Duodenal mucosa (tissue), 2 donors: ENCODE results near the gene TTC32.

Source experiments
- H3K27ac ChIP-seq: one replicate; pipeline ENCODE4 v1.7.0; 2013; ENCODE audit warnings: low read depth, low read length
- H3K27me3 ChIP-seq, 2 donors: one replicate each; pipeline ENCODE4 v1.7.0; 2013; ENCODE audit warnings: low read length in 2 of 2, control low read depth in 1 of 2; ENCODE audit not compliant: insufficient read depth in 2 of 2, control insufficient read depth in 1 of 2
- H3K36me3 ChIP-seq, 2 donors: one replicate each; pipeline ENCODE4 v1.7.0; 2013; ENCODE audit warnings: low read length in 2 of 2, control low read depth in 1 of 2; ENCODE audit not compliant: insufficient read depth in 2 of 2, control insufficient read depth in 1 of 2
- H3K4me1 ChIP-seq, 2 donors: one replicate each; pipeline ENCODE4 v1.7.0; 2013; ENCODE audit warnings: low read length in 2 of 2, control low read depth in 1 of 2; ENCODE audit not compliant: insufficient read depth in 2 of 2, control insufficient read depth in 1 of 2
- H3K4me3 ChIP-seq, 2 donors: one replicate each; pipeline ENCODE4 v1.7.0; 2013; ENCODE audit warnings: low read length in 2 of 2, low read depth in 1 of 2
- H3K9ac ChIP-seq, 2 donors: one replicate each; pipeline ENCODE4 v1.7.0; 2013; ENCODE audit warnings: low read length in 2 of 2, low read depth in 1 of 2
- H3K9me3 ChIP-seq, 2 donors: one replicate each; pipeline ENCODE4 v1.7.0; 2013; ENCODE audit warnings: low read length in 2 of 2, control low read depth in 1 of 2; ENCODE audit not compliant: control insufficient read depth in 1 of 2

The TTC32 gene

DNA sequence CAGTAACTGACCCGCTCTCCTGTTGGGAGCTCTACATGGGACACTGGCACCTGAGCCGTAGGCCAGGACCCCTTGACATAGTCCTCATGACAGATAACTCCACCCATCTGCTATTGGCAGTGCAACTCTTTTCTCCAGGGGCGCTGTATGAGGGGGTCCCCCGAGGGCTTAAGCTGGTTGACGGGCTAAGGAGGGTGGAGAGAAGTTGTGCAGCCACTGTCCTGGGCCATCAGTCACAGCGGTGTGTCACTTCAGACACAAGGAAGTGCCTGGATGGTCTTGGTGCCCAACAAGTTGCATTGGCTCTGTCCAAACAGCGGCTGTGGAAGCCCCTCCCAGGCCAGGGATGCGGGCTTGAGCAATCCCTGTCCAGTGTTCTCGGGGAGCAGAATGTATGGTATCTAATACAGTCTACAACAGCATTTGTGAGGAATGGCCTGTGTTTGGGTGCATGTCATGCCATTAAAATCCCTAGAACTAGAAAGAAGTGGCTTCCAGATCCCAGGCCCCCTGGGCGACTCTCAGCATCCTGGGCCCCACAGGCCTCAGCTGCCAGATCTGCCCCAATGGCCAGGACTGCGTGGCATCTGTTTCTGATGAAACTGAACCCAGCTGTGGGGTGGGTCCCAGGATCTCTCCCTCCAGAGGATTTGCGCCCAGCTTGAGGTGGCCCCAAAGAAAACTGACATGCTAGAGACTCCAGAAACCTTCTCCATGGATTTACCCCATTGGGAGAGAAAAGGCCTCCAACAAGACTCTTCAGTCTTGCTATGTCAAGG lies 23.3 kb downstream of the TTC32 start:
- Histone ChIP-seq H3K27me3 (no peaks in the 10 kb centered on the region), H3K4me3 (no peak overlapping the region), H3K27ac (no peak overlapping the region), H3K9ac (no peak overlapping the region), H3K9me3 (no peaks in the 10 kb centered on the region), H3K4me1 (no peaks in the 10 kb centered on the region), H3K36me3 (no peaks in the 10 kb centered on the region)

GRCh38 chr2:19876751-19877150 lies 25.0 kb downstream of the TTC32 start:
- Histone ChIP-seq H3K27ac (no peak overlapping the region), H3K36me3 (no peaks in the 10 kb centered on the region), H3K9me3 (no peaks in the 10 kb centered on the region), H3K27me3 (no peaks in the 10 kb centered on the region), H3K4me3 (no peak overlapping the region), H3K4me1 (no peaks in the 10 kb centered on the region), H3K9ac (no peak overlapping the region)

GRCh38 chr2:19875280-19875679 lies 26.5 kb downstream of the TTC32 start:
- Histone ChIP-seq H3K4me3 (no peak overlapping the region), H3K36me3 (no peaks in the 10 kb centered on the region), H3K27ac (no peak overlapping the region), H3K4me1 (no peaks in the 10 kb centered on the region), H3K9me3 (no peaks in the 10 kb centered on the region), H3K9ac (no peak overlapping the region), H3K27me3 (no peaks in the 10 kb centered on the region)

DNA sequence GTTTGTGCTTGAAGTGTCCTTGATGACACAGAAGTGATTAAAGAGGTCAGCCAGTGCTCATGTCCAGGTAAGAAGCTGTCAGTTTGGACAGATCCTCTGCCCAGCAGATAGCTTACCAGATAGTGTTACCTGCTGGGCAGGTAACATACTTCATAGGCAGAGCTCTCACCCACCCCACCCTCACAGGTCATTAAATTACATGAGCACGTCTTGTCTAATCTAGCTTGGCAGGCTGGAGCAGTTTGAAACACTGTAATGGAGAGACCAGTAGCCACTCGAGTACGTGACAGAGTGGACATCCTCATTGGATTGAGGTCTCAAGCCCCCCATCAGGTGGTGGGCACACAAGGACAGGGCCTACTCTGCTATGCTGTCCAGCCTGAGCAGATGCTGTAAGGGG lies 27.1 kb downstream of the TTC32 start:
- Histone ChIP-seq H3K4me3 (no peak overlapping the region), H3K4me1 (no peaks in the 10 kb centered on the region), H3K9me3 (no peaks in the 10 kb centered on the region), H3K9ac (no peak overlapping the region), H3K27ac (no peak overlapping the region), H3K36me3 (no peaks in the 10 kb centered on the region), H3K27me3 (no peaks in the 10 kb centered on the region)

- H3K9me3 ChIP-seq, result no peaks in the 10 kb centered on the region
- H3K27me3 ChIP-seq, result peaks cover 0 to 3% of the 10 kb centered on the region in 2 donors
- no peaks in the 10 kb centered on the region for H3K36me3 ChIP-seq
Observed at GRCh38 chr2:19873014-19873413, 28.8 kb downstream of the TTC32 start.

DNA sequence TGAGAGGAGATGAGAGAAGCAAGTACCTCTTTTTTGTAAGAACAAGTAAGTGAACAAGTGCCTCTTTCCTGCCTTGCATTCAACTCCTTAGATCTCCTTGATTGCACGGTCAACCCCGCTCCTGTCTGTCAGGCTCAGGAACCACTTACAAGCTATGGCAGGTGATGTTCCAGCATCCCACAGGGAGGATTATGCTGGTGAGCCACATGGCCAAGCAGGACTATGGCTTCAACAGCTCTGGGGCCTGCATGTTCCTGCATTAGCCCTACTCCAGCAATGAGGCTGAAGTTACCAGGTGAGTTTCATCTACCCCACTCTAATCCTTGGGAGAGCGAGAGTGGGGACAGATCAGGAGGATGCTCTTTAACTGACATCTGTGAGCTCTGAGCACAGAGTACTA lies 29.5 kb downstream of the TTC32 start:
- H3K4me1 ChIP-seq, result peaks cover 7 to 8% of the 10 kb centered on the region in 2 donors
- H3K9ac ChIP-seq, result no peak overlapping the region
- H3K9me3 ChIP-seq, result no peaks in the 10 kb centered on the region
- no peak overlapping the region for H3K27ac ChIP-seq
- no peaks in the 10 kb centered on the region for H3K36me3 ChIP-seq
- no peak overlapping the region for H3K4me3 ChIP-seq
- peaks cover 0 to 3% of the 10 kb centered on the region in 2 donors for H3K27me3 ChIP-seq

More at GRCh38 chr2:19873014-19873413, 28.8 kb downstream of the TTC32 start:
- H3K4me3 ChIP-seq, result no peak overlapping the region
- H3K27ac ChIP-seq, result no peak overlapping the region
- no peak overlapping the region for H3K9ac ChIP-seq
- H3K4me1 ChIP-seq, result peaks cover 7 to 8% of the 10 kb centered on the region in 2 donors

DNA sequence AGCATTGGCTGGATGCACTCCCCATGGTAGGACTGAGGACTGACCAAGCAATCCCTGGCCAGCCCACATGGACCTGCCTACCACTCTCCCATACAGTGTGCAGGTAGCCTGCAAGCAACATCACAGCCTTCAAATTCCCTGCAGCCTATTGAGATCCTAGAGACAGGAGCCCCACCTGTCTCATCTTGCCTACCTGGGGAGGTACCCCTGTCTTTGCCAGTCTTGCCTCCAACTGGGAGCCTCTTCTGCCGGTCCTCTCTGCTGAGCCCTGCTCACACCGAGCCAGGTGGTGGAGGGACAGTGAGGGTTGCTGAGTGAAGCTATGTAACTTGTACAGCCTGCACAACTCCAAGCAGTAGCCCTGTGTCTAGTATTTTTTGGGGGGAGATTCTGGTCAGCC lies 29.9 kb downstream of the TTC32 start:
- H3K27ac ChIP-seq, result no peak overlapping the region
- no peak overlapping the region for H3K4me3 ChIP-seq
- no peaks in the 10 kb centered on the region for H3K36me3 ChIP-seq
- H3K9ac ChIP-seq, result no peak overlapping the region
- H3K9me3 ChIP-seq, result no peaks in the 10 kb centered on the region
- H3K4me1 ChIP-seq, result peaks cover 7 to 8% of the 10 kb centered on the region in 2 donors
- peaks cover 0 to 3% of the 10 kb centered on the region in 2 donors for H3K27me3 ChIP-seq

DNA sequence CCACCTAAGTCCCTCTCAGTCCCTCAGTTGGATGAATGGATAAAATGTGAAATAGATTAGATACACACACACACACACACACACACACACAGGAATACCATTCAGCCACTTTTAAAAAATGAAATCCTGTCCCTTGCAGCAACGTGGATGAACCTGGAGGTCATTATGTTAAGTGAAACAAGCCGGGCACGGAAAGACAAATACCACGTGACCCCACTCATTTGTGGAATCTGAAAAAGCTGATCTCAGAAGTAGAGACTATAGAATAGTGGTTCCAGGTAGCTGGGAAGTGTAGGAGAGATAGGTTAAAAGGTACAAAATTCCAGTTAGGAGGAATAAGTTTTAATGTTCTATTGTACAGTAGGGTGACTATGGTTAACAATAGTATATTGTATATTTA lies 31.0 kb downstream of the TTC32 start:
- Histone ChIP-seq H3K27me3 (peaks cover 0 to 3% of the 10 kb centered on the region in 2 donors), H3K9me3 (no peaks in the 10 kb centered on the region), H3K27ac (no peak overlapping the region), H3K9ac (no peak overlapping the region), H3K36me3 (no peaks in the 10 kb centered on the region), H3K4me1 (peaks cover 7 to 8% of the 10 kb centered on the region in 2 donors), H3K4me3 (no peak overlapping the region)

- H3K4me1 ChIP-seq, result peaks cover 7 to 8% of the 10 kb centered on the region in 2 donors
- H3K9ac ChIP-seq, result peak overlapping the region in 1 of 2 donors; percentile 42
- H3K36me3 ChIP-seq, result no peaks in the 10 kb centered on the region
- H3K27me3 ChIP-seq, result peaks cover 0 to 5% of the 10 kb centered on the region in 2 donors
- no peaks in the 10 kb centered on the region for H3K9me3 ChIP-seq
- no peak overlapping the region for H3K27ac ChIP-seq
- peak overlapping the region; percentile 61 to 63 for H3K4me3 ChIP-seq
Observed at GRCh38 chr2:19868701-19869580, 32.8 kb downstream of the TTC32 start.

GRCh38 chr2:19868224-19868623 lies 33.6 kb downstream of the TTC32 start:
- H3K9ac ChIP-seq, result no peak overlapping the region
- H3K27ac ChIP-seq, result no peak overlapping the region
- H3K4me3 ChIP-seq, result peak overlapping the region; percentile 61 to 63

More at GRCh38 chr2:19868224-19868623, 33.6 kb downstream of the TTC32 start:
- Histone ChIP-seq H3K4me1 (peaks cover 11 to 14% of the 10 kb centered on the region in 2 donors), H3K9me3 (no peaks in the 10 kb centered on the region), H3K27me3 (peaks cover 0 to 5% of the 10 kb centered on the region in 2 donors), H3K36me3 (no peaks in the 10 kb centered on the region)
